ENCODE measurements around the gene IRX4. TPM values are rescaled to one million over a fixed set of nuclear protein-coding genes. Genes with fewer than 3 reads are reported as not detected.

The IRX4 gene
- total and polyA plus RNA-seq, 2 of the 4 experiments (the other 2 are of a cell fraction) = not detected

DNA sequence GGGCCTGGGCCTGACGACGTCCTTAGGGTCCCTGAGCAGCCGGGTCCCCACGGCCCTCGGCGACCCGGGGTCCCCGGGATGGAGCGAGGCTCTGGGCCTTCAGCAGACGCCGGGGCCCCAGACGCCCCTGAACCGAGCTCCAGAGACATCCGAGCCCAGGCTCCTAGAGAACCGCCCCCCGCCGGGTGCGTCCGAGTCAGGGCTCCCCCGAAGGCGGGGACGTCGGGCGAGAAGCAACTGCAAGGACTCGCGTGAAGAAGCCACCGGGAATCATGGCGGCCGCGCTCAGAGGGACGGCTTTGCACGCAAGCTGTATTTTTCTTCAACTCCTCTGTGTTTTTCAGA lies 25.5 kb downstream of the IRX4 start:
- no peak overlapping the region for H2AFZ ChIP-seq (replicated peaks; ENCODE audit: low read length, poor library complexity)
- dilution Hi-C loops (cut with HindIII; ENCODE audit: low sequenced_read_pairs, unreplicated experiment) = no loop called here
- no peak overlapping the region for H2AK5ac ChIP-seq (ENCODE audit: low read depth, low read length)
- DNase-seq = no peak
- H3K4me2 ChIP-seq (ENCODE audit: low read depth, low read length) = no peak overlapping the region
- H3K56ac ChIP-seq (ENCODE audit: extremely low read depth, insufficient read depth, low read length) = no peak overlapping the region
- no peaks in the 10 kb centered on the region for H3K36me3 ChIP-seq (ENCODE audit: control insufficient read depth, insufficient read depth, low read length)
- no peak overlapping the region for H4K8ac ChIP-seq (ENCODE audit: low read depth in 2 of 2, low read length in 2 of 2)
- H3K4me1 ChIP-seq (ENCODE audit: control insufficient read depth, insufficient read depth, low read length) = no peaks in the 10 kb centered on the region
- H3K27ac ChIP-seq (ENCODE audit: insufficient read depth, low read length) = no peak overlapping the region
- H3K9me1 ChIP-seq (ENCODE audit: insufficient read depth, low read length) = no peaks in the 10 kb centered on the region
- CTCF ChIA-PET = no interaction called here
- peaks cover 50% of the 10 kb centered on the region for H3K27me3 ChIP-seq (ENCODE audit: control insufficient read depth, insufficient read depth, low read length)
- H4K20me1 ChIP-seq (ENCODE audit: insufficient read depth, low read length) = no peaks in the 10 kb centered on the region
- no peaks in the 10 kb centered on the region for H3K79me1 ChIP-seq (ENCODE audit: low read depth in 1 of 2, low read length in 2 of 2)
- no peak overlapping the region for H2BK120ac ChIP-seq (ENCODE audit: low read depth, low read length)
- intact Hi-C loops (cut with micrococcal nuclease) = no loop called here
- POLR2A ChIA-PET (ENCODE audit: unreplicated experiment) = no interaction called here
- no peak overlapping the region for H2AK9ac ChIP-seq (replicated peaks; ENCODE audit: low read depth, low read length, poor library complexity)
- no peak overlapping the region for H3K18ac ChIP-seq (ENCODE audit: low read depth, low read length)
- no peak overlapping the region for H2BK5ac ChIP-seq (ENCODE audit: low read depth, low read length, poor library complexity, severe bottlenecking)
- H2BK20ac ChIP-seq (ENCODE audit: low read depth, low read length) = no peak overlapping the region
- no peak overlapping the region for H3K14ac ChIP-seq (replicated peaks; ENCODE audit: low read depth, low read length)
- no peak overlapping the region for H2BK15ac ChIP-seq (ENCODE audit: low read depth, low read length)
- H4K91ac ChIP-seq (ENCODE audit: insufficient read depth, low read depth, low read length) = no peak overlapping the region
- in situ Hi-C loops (cut with MboI; ENCODE audit: low sequenced_read_pairs) = no loop called here
- H3K4me3 ChIP-seq (ENCODE audit: insufficient read depth, low read depth, low read length) = no peak overlapping the region
- TF ChIP-seq SMC3 (IDR thresholded peaks at IDR 0.05; ENCODE audit: low read depth, low read length) = no peak
- TF ChIP-seq RCOR1 (IDR thresholded peaks at IDR 0.05; ENCODE audit: insufficient replicate concordance, low read length) = no peak
- TF ChIP-seq, protein P1, sequence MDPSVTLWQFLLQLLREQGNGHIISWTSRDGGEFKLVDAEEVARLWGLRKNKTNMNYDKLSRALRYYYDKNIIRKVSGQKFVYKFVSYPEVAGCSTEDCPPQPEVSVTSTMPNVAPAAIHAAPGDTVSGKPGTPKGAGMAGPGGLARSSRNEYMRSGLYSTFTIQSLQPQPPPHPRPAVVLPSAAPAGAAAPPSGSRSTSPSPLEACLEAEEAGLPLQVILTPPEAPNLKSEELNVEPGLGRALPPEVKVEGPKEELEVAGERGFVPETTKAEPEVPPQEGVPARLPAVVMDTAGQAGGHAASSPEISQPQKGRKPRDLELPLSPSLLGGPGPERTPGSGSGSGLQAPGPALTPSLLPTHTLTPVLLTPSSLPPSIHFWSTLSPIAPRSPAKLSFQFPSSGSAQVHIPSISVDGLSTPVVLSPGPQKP (IDR thresholded peaks at IDR 0.05; ENCODE audit: borderline replicate concordance, low read depth, low read length) = no peak
- TF ChIP-seq CEBPB (IDR thresholded peaks at IDR 0.05; ENCODE audit: low read depth, low read length) = no peak
- TF ChIP-seq BHLHE40 (IDR thresholded peaks at IDR 0.05; ENCODE audit: low read depth, low read length) = no peak
- TF ChIP-seq NFE2L2 (IDR thresholded peaks at IDR 0.05; ENCODE audit: low read depth, low read length) = no peak
- no peak for TF ChIP-seq MXI1 (IDR thresholded peaks at IDR 0.05; ENCODE audit: borderline replicate concordance, low read depth, low read length)
- no peak for TF ChIP-seq FOS (IDR thresholded peaks at IDR 0.05; ENCODE audit: low read depth, low read length)
- TF ChIP-seq POLR2A (IDR thresholded peaks at IDR 0.05; ENCODE audit: low read depth, low read length) = no peak
- no peak for TF ChIP-seq MAZ (IDR thresholded peaks at IDR 0.05; ENCODE audit: borderline replicate concordance, low read depth, low read length)
- no peak for TF ChIP-seq RAD21 (IDR thresholded peaks at IDR 0.05; ENCODE audit: low read length)
- TF ChIP-seq, protein P2, sequence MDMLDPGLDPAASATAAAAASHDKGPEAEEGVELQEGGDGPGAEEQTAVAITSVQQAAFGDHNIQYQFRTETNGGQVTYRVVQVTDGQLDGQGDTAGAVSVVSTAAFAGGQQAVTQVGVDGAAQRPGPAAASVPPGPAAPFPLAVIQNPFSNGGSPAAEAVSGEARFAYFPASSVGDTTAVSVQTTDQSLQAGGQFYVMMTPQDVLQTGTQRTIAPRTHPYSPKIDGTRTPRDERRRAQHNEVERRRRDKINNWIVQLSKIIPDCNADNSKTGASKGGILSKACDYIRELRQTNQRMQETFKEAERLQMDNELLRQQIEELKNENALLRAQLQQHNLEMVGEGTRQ (IDR thresholded peaks at IDR 0.05; ENCODE audit: low read depth, low read length) = no peak
- TF ChIP-seq, protein P3, sequence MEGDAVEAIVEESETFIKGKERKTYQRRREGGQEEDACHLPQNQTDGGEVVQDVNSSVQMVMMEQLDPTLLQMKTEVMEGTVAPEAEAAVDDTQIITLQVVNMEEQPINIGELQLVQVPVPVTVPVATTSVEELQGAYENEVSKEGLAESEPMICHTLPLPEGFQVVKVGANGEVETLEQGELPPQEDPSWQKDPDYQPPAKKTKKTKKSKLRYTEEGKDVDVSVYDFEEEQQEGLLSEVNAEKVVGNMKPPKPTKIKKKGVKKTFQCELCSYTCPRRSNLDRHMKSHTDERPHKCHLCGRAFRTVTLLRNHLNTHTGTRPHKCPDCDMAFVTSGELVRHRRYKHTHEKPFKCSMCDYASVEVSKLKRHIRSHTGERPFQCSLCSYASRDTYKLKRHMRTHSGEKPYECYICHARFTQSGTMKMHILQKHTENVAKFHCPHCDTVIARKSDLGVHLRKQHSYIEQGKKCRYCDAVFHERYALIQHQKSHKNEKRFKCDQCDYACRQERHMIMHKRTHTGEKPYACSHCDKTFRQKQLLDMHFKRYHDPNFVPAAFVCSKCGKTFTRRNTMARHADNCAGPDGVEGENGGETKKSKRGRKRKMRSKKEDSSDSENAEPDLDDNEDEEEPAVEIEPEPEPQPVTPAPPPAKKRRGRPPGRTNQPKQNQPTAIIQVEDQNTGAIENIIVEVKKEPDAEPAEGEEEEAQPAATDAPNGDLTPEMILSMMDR (conservative IDR thresholded peaks at IDR 0.05; ENCODE audit: low read depth, low read length) = no peak
- TF ChIP-seq CHD1 (IDR thresholded peaks at IDR 0.05; ENCODE audit: low read depth, low read length) = no peak
- no peak for TF ChIP-seq MAFK (IDR thresholded peaks at IDR 0.05; ENCODE audit: low read depth, low read length)
- H3K9ac ChIP-seq (ENCODE audit: low read depth, low read length) = no peak overlapping the region
- ATAC-seq (ENCODE audit: low read depth) = no peak
- H3K23ac ChIP-seq (ENCODE audit: low read depth, low read length) = no peak overlapping the region
- no peak overlapping the region for H3K4ac ChIP-seq (ENCODE audit: low read depth, low read length)
- WGBS, 2 experiments (ENCODE audit: extremely low coverage in 2 of 2, insufficient read length in 1 of 2) = 63% methylated on average over 28 of the region's 32 CpGs; no CpG with 5 or more reads in 1 of the 2 experiments
- H4K5ac ChIP-seq (ENCODE audit: low read depth, low read length) = no peak overlapping the region
- no peaks in the 10 kb centered on the region for H3K9me3 ChIP-seq (ENCODE audit: control insufficient read depth, insufficient read depth, low read length)
- BruUV-seq (replicated peaks) = no TSS peak
